Sigmoid colon (tissue), 3 donors: ENCODE measurements around the gene SLC46A1.

ENCODE experiments used
- CTCF ChIP-seq, 4 experiments: fragments of 450-650 bp in 3 of 4; fragments of 200-600 bp in 1 of 4; IDR thresholded peaks; one replicate each; pipeline ENCODE4 v1.5.1; 2016 to 2019; ENCODE audit warnings: antibody characterized with exemption in 4 of 4, mild to moderate bottlenecking in 3 of 4, moderate library complexity in 2 of 4
- POLR2A ChIP-seq, 2 donors: fragments of 450-650 bp; IDR thresholded peaks; one replicate each; pipeline ENCODE4 v1.6.1; 2016; ENCODE audit warnings: antibody characterized with exemption in 2 of 2, mild to moderate bottlenecking in 2 of 2, moderate library complexity in 2 of 2

- no peak for TF ChIP-seq CTCF (IDR thresholded peaks at IDR 0.05)
- TF ChIP-seq POLR2A (IDR thresholded peaks at IDR 0.05), result no peak
Measured at GRCh38 chr17:28381141-28381825, 24.7 kb downstream of the SLC46A1 start.
